Keratinocyte (primary cell): Measurements from ENCODE around the gene UBE2D2.

ENCODE experiments used
- EZH2 ChIP-seq: IDR thresholded peaks from one replicate; pipeline ENCODE4 v1.6.1; 2012; ENCODE audit warnings: inconsistent platforms, mild to moderate bottlenecking, low read length, moderate library complexity
- TF ChIP-seq, protein P1 (sequence below), 3 experiments: IDR thresholded peaks in 1 of 3; conservative IDR thresholded peaks in 1 of 3; optimal IDR thresholded peaks in 1 of 3; 2 replicates in 2 of 3; 3 replicates in 1 of 3; pipeline versions ENCODE3 to v1.5.1; 2011; ENCODE audit warnings: low read length in 3 of 3, mild to moderate bottlenecking in 3 of 3, moderate library complexity in 2 of 3, control low read depth in 1 of 3, inconsistent platforms in 1 of 3; ENCODE audit not compliant: insufficient read depth in 2 of 3; ENCODE audit errors: extremely low read depth in 1 of 3

DNA sequence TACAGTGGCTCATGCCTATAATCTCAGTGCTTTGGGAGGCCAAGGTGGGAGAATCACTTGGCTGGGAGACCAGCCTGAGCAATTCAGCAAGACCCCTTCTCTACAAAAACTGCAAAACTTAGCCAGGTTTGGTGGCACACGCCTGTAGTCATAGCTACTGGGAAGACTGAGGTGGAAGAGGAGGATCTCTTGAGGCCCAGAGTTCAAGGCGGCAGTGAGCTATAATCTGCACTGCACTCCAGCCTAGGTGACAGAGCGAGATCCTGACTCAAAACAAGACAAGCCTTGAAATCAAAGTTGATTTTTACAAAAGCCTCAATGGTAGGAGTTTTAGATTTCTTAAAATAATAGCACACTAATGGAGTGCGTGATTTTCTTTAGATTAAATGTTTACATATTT, 14.6 kb downstream of the UBE2D2 start:
- TF ChIP-seq, protein P1, sequence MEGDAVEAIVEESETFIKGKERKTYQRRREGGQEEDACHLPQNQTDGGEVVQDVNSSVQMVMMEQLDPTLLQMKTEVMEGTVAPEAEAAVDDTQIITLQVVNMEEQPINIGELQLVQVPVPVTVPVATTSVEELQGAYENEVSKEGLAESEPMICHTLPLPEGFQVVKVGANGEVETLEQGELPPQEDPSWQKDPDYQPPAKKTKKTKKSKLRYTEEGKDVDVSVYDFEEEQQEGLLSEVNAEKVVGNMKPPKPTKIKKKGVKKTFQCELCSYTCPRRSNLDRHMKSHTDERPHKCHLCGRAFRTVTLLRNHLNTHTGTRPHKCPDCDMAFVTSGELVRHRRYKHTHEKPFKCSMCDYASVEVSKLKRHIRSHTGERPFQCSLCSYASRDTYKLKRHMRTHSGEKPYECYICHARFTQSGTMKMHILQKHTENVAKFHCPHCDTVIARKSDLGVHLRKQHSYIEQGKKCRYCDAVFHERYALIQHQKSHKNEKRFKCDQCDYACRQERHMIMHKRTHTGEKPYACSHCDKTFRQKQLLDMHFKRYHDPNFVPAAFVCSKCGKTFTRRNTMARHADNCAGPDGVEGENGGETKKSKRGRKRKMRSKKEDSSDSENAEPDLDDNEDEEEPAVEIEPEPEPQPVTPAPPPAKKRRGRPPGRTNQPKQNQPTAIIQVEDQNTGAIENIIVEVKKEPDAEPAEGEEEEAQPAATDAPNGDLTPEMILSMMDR (optimal IDR thresholded peaks at IDR 0.05 in 1 of 3, IDR thresholded peaks at IDR 0.05 in 1 of 3, conservative IDR thresholded peaks at IDR 0.05 in 1 of 3; ENCODE audit: extremely low read depth in 1 of 3, insufficient read depth in 2 of 3, low read length in 3 of 3), result no peak
- TF ChIP-seq EZH2, result no peak
